ENCODE measurements around the gene KLK8. TPM values are rescaled to one million over a fixed set of nuclear protein-coding genes. Genes with fewer than 3 reads are reported as not detected.

KLK8 gene
- total and polyA plus RNA-seq, 2 experiments from 2014 or later, result 4.9 to 14.6 TPM

- TF ChIP-seq CTCF (conservative IDR thresholded peaks at IDR 0.05; ENCODE audit: low read depth in 2 of 2) (no peak), EZH2phosphoT487 (IDR thresholded peaks at IDR 0.05; ENCODE audit: unreplicated experiment) (no peak)
Observed at GRCh38 chr19:50979758-50980157, 21.6 kb downstream of the KLK8 start (continued).

- Mint-ChIP-seq H3K27me3 (ENCODE audit: insufficient read depth, low read depth, poor library complexity) (peaks cover 5% of the 10 kb centered on the region), H3K36me3 (ENCODE audit: low read depth) (no peaks in the 10 kb centered on the region; the same call in 2 of the 3 replicates), H3K9me3 (no peaks in the 10 kb centered on the region; the same call in 2 of the 3 replicates), H3K4me3 (no peak overlapping the region), H3K4me1 (peaks cover 33% of the 10 kb centered on the region), H3K27ac (no peak overlapping the region)
- Histone ChIP-seq H3F3A (replicated peaks; ENCODE audit: low read depth) (no peaks in the 10 kb centered on the region), H3K4me2 (peak overlapping the region; percentile 48; the same call in 1 of the 2 replicates), H3K36me3 (ENCODE audit: insufficient read depth) (no peaks in the 10 kb centered on the region), H4K20me1 (replicated peaks; ENCODE audit: insufficient read depth) (no peaks in the 10 kb centered on the region), H3K4me3 (no peak overlapping the region), H3K9me2 (ENCODE audit: insufficient read depth) (no peaks in the 10 kb centered on the region), H3K27ac (ENCODE audit: low read depth) (no peak overlapping the region), H3K79me2 (replicated peaks; ENCODE audit: insufficient read depth) (no peaks in the 10 kb centered on the region), H2AFZ (no peak overlapping the region; the same call in 1 of the 2 replicates), H3K4me1 (ENCODE audit: insufficient read depth) (peaks cover 16% of the 10 kb centered on the region), H3K27me3 (ENCODE audit: insufficient read depth) (peaks cover 5% of the 10 kb centered on the region; the same call in 1 of the 2 replicates)
- no peak for ATAC-seq
- DNase-seq (ENCODE audit: low spot score), result no peak
- TF ChIP-seq ZNF462 (CRISPR knock-in tag; IDR thresholded peaks at IDR 0.05) (no peak), JUNB (IDR thresholded peaks at IDR 0.05; ENCODE audit: unreplicated experiment) (no peak), EZH2 (IDR thresholded peaks at IDR 0.05; ENCODE audit: low read depth, unreplicated experiment) (no peak), ZNF114 (CRISPR knock-in tag; IDR thresholded peaks at IDR 0.05) (no peak), ETS1 (IDR thresholded peaks at IDR 0.05) (no peak), CREB1 (CRISPR knock-in tag; IDR thresholded peaks at IDR 0.05; ENCODE audit: low read depth) (no peak), STAT1 (IDR thresholded peaks at IDR 0.05; ENCODE audit: unreplicated experiment) (no peak), CTCF (conservative IDR thresholded peaks at IDR 0.05; ENCODE audit: low read depth in 2 of 2) (no peak)
Observed at GRCh38 chr19:50978772-50979390, 22.5 kb downstream of the KLK8 start.

All from GM23338 (cell line).